HCT116 (cell line): ENCODE data around the gene MON2. TPM values are rescaled to one million over a fixed set of nuclear protein-coding genes. Genes with fewer than 3 reads are reported as not detected.

Experiments
- ATAC-seq: fragments of 200-7000 bp; cut with Tn5 transposase; 2 replicates; pipeline ENCODE4 v1.9.1; 2020; ENCODE audit warnings: mild to moderate bottlenecking, moderate library complexity
- BruUV-seq: library from RNA; stranded (reverse); fragments of 400-500 nt; replicated peaks from 2 replicates; lab custom pipeline; 2021; lab: Mats Ljungman, UMichigan
- CTCF ChIA-PET: fragments of 300-600 bp; sonication (Branson Sonifier 250); formaldehyde crosslinking; loops from one replicate; lab custom pipeline; 2021; ENCODE audit warnings: antibody characterized with exemption; lab: Charles Lee
- POLR2A ChIA-PET: fragments of 300-600, 350-600 bp; sonication (Branson Sonifier 250); formaldehyde crosslinking; loops from one replicate; lab custom pipeline; 2021; ENCODE audit warnings: antibody characterized with exemption; lab: Charles Lee
- RAD21 ChIA-PET, 2 experiments: fragments of 300-600 bp; sonication (Branson Sonifier 250); formaldehyde crosslinking; loops; one replicate each; lab custom pipeline; 2023; ENCODE audit warnings: low total read pairs in 2 of 2; ENCODE audit not compliant: uncharacterized antibody in 2 of 2, unreplicated experiment in 2 of 2, low non-redundant PET in 1 of 2; lab: Charles Lee
- DNase-seq: peaks from one replicate; pipeline ENCODE4 v3.0.0-alpha.2; 2010; ENCODE audit warnings: low read depth, low spot score
- H2AFZ ChIP-seq: fragments of 200-600 bp; shearing (Covaris generic), sonication (generic); 2 replicates; pipeline ENCODE4 v1.6.1; 2017; ENCODE audit warnings: low read depth, mixed run types, mixed read lengths, antibody characterized with exemption, low read length; ENCODE audit not compliant: poor library complexity, severe bottlenecking
- H3K27ac ChIP-seq: 2 replicates; pipeline ENCODE4 v1.5.1; 2012; ENCODE audit warnings: low read depth, low read length
- H3K27me3 ChIP-seq: fragments of 200-600 bp; sonication (generic); 2 replicates; pipeline ENCODE4 v1.6.1; 2016; ENCODE audit warnings: mixed run types, low read length, mixed read lengths; ENCODE audit not compliant: insufficient read depth
- H3K36me3 ChIP-seq, 2 experiments: fragments of 200-500 bp in 1 of 2; fragments of 200-600 bp in 1 of 2; sonication (Bioruptor generic) in 1 of 2; sonication (generic) in 1 of 2; 2 replicates each; pipeline versions ENCODE4 v1.5.1 to v1.6.1; 2014 to 2016; ENCODE audit warnings: low read length in 2 of 2, inconsistent platforms in 1 of 2, mixed read lengths in 1 of 2, mixed run types in 1 of 2; ENCODE audit not compliant: insufficient read depth in 2 of 2, control insufficient read depth in 1 of 2
- H3K4me1 ChIP-seq, 2 experiments: fragments of 200-600 bp in 1 of 2; sonication (generic) in 1 of 2; 2 replicates each; pipeline versions ENCODE4 v1.5.1 to v1.6.1; 2012 to 2017; ENCODE audit warnings: low read length in 2 of 2, inconsistent platforms in 1 of 2, mild to moderate bottlenecking in 1 of 2, mixed read lengths in 1 of 2, mixed run types in 1 of 2, moderate library complexity in 1 of 2; ENCODE audit not compliant: insufficient read depth in 2 of 2, control insufficient read depth in 1 of 2
- H3K4me2 ChIP-seq: fragments of 200-600 bp; sonication (generic); 2 replicates; pipeline ENCODE4 v1.6.1; 2017; ENCODE audit warnings: mixed run types, low read length, mixed read lengths
- H3K4me3 ChIP-seq, 2 experiments: fragments of 200-600 bp in 1 of 2; sonication (generic) in 1 of 2; replicated peaks in 1 of 2; 2 replicates each; pipeline ENCODE4 v1.5.1; 2011 to 2016; ENCODE audit warnings: low read length in 2 of 2, control low read depth in 1 of 2, low read depth in 1 of 2, mild to moderate bottlenecking in 1 of 2, mixed read lengths in 1 of 2, mixed run types in 1 of 2
- H3K79me2 ChIP-seq: fragments of 200-600 bp; sonication (generic); 2 replicates; pipeline ENCODE4 v1.6.1; 2017; ENCODE audit warnings: mild to moderate bottlenecking, mixed run types, low read length, moderate library complexity, mixed read lengths; ENCODE audit not compliant: insufficient read depth
- H3K9ac ChIP-seq: fragments of 200-600 bp; sonication (generic); 2 replicates; pipeline ENCODE4 v1.6.1; 2016; ENCODE audit warnings: low read length, mixed read lengths
- H3K9me2 ChIP-seq: fragments of 200-600 bp; sonication (generic), shearing (Covaris generic); 2 replicates; pipeline ENCODE4 v1.6.1; 2017; ENCODE audit warnings: mixed run types, mild to moderate bottlenecking, moderate library complexity; ENCODE audit not compliant: insufficient read depth
- H3K9me3 ChIP-seq, 2 experiments: fragments of 200-500 bp in 1 of 2; fragments of 200-600 bp in 1 of 2; sonication (Bioruptor generic) in 1 of 2; sonication (generic) in 1 of 2; 2 replicates each; pipeline ENCODE4 v1.6.1; 2014 to 2017; ENCODE audit warnings: low read length in 2 of 2, mixed read lengths in 2 of 2, inconsistent platforms in 1 of 2, low read depth in 1 of 2, mild to moderate bottlenecking in 1 of 2, mixed run types in 1 of 2, moderate library complexity in 1 of 2; ENCODE audit not compliant: control insufficient read depth in 1 of 2, insufficient read depth in 1 of 2
- H4K20me1 ChIP-seq: fragments of 200-600 bp; sonication (generic), shearing (Covaris generic); 2 replicates; pipeline ENCODE4 v1.6.1; 2017; ENCODE audit warnings: mixed run types, mild to moderate bottlenecking, moderate library complexity; ENCODE audit not compliant: insufficient read depth
- ATF3 ChIP-seq: IDR thresholded peaks from 2 replicates; pipeline ENCODE4 v1.6.1; 2012
- CBX3 ChIP-seq: IDR thresholded peaks from 2 replicates; pipeline ENCODE4 v1.6.1; 2012; ENCODE audit warnings: low read depth
- CEBPB ChIP-seq: IDR thresholded peaks from 2 replicates; pipeline ENCODE4 v1.6.1; 2012; ENCODE audit warnings: low read depth
- CTCF ChIP-seq, 3 experiments: fragments of 200-600 bp in 1 of 3; sonication (generic) in 1 of 3; IDR thresholded peaks in 2 of 3; conservative IDR thresholded peaks in 1 of 3; 2 replicates each; pipeline ENCODE4 v1.5.1; 2012 to 2017; ENCODE audit warnings: low read depth in 2 of 3, low read length in 2 of 3, antibody characterized with exemption in 1 of 3, borderline replicate concordance in 1 of 3, control low read depth in 1 of 3, mild to moderate bottlenecking in 1 of 3, mixed read lengths in 1 of 3, mixed run types in 1 of 3, moderate library complexity in 1 of 3; ENCODE audit not compliant: insufficient read depth in 1 of 3
- ELF1 ChIP-seq: IDR thresholded peaks from 2 replicates; pipeline ENCODE4 v1.6.1; 2012; ENCODE audit warnings: low read depth, borderline replicate concordance
- EZH2phosphoT487 ChIP-seq: fragments of 200-600 bp; IDR thresholded peaks from 2 replicates; pipeline ENCODE4 v1.6.1; 2018; ENCODE audit warnings: antibody characterized with exemption, borderline replicate concordance
- JUND ChIP-seq: IDR thresholded peaks from 2 replicates; pipeline ENCODE4 v1.6.1; 2012
- MAX ChIP-seq: IDR thresholded peaks from 2 replicates; pipeline ENCODE4 v1.6.1; 2012
- POLR2A ChIP-seq: IDR thresholded peaks from 2 replicates; pipeline ENCODE4 v1.7.0; 2011; ENCODE audit warnings: borderline replicate concordance; ENCODE audit not compliant: insufficient read depth, insufficient read length; ENCODE audit errors: extremely low read depth
- POLR2AphosphoS5 ChIP-seq: IDR thresholded peaks from 2 replicates; pipeline ENCODE4 v1.6.1; 2011; ENCODE audit warnings: mild to moderate bottlenecking, low read depth, low read length, moderate library complexity
- RAD21 ChIP-seq: IDR thresholded peaks from 2 replicates; pipeline ENCODE4 v1.6.1; 2012; ENCODE audit warnings: low read depth, mild to moderate bottlenecking
- REST ChIP-seq: IDR thresholded peaks from 2 replicates; pipeline ENCODE4 v1.6.1; 2012; ENCODE audit warnings: low read depth
- SIN3A ChIP-seq: IDR thresholded peaks from 2 replicates; pipeline ENCODE4 v1.6.1; 2012; ENCODE audit warnings: low read depth
- SRF ChIP-seq: IDR thresholded peaks from 2 replicates; pipeline ENCODE4 v1.6.1; 2012; ENCODE audit warnings: low read depth
- TCF7L2 ChIP-seq: IDR thresholded peaks from 2 replicates; pipeline ENCODE4 v1.7.0; 2011; ENCODE audit warnings: borderline replicate concordance, inconsistent platforms; ENCODE audit not compliant: insufficient read depth, insufficient read length; ENCODE audit errors: extremely low read depth
- ZFX ChIP-seq: fragments of 450-650 bp; IDR thresholded peaks from 2 replicates; pipeline ENCODE4 v1.6.1; 2017
- intact Hi-C: fragments of 100-400 bp; cut with micrococcal nuclease; formaldehyde crosslinking; loops from 2 replicates; pipeline ENCODE4 v1.10.0; 2022
- total RNA-seq: library from RNA; stranded (reverse); gene quantifications from one replicate; pipeline ENCODE4 v1.2.1, GENCODE V29; 2021; ENCODE audit not compliant: unreplicated experiment

Gene MON2
- total RNA-seq, 1 experiment from 2014 or later, result 30.7 TPM

GRCh38 chr12:62603061-62603810 is 136.6 kb downstream of the MON2 start:
- peak overlapping the region; percentile 72 to 79 for H3K4me3 ChIP-seq
- peaks cover 26% of the 10 kb centered on the region for H3K79me2 ChIP-seq
- no peak overlapping the region for H2AFZ ChIP-seq
- H3K9me3 ChIP-seq, result no peaks in the 10 kb centered on the region
- ChIA-PET POLR2A (interaction anchor here (0.8 to 1.4 kb wide), 4 partner anchors 10 to 191 kb away, joined by 3 to 7 read pairs (median 4); no protein-coding TSS in a partner anchor), CTCF (interaction anchor here (0.9 to 1.7 kb wide), 4 partner anchors 22 to 466 kb away, joined by 3 to 5 read pairs (median 4); no protein-coding TSS in a partner anchor), RAD21 (interaction anchor here in 1 of 2 experiments (0.7 kb wide), 1 partner anchor 159 kb away, joined by 4 read pairs; no protein-coding TSS in a partner anchor)
- H3K4me1 ChIP-seq, result peaks cover 11 to 36% of the 10 kb centered on the region in 2 experiments
- H3K27me3 ChIP-seq, result no peaks in the 10 kb centered on the region
- H3K9ac ChIP-seq, result peak overlapping the region; percentile 93
- H3K36me3 ChIP-seq, result no peaks in the 10 kb centered on the region
- no peaks in the 10 kb centered on the region for H4K20me1 ChIP-seq
- intact Hi-C loops, result loop anchor here (1.0 to 10.0 kb wide), 4 partner anchors 122 to 338 kb away; partner anchors contain the start of gene USP15
- DNase-seq (peak; percentile 51), ATAC-seq (peak; percentile 85)
- TF ChIP-seq MAX (no peak), CEBPB (no peak), POLR2A (peak; percentile 43), ATF3 (no peak), CBX3 (peak; percentile 76; the same call in 1 of the 2 replicates), ZFX (peak; percentile 62), EZH2phosphoT487 (no peak), REST (no peak), POLR2AphosphoS5 (no peak), ELF1 (no peak), CTCF (IDR thresholded peaks at IDR 0.05 in 2 of 3, conservative IDR thresholded peaks at IDR 0.05 in 1 of 3; ENCODE audit: borderline replicate concordance in 1 of 3, insufficient read depth in 1 of 3, low read depth in 2 of 3, low read length in 2 of 3) (peak in 1 of 3 experiments; percentile 25; a peak in 2 of 6 replicates), SIN3A (no peak; the same call in 1 of the 2 replicates), SRF (no peak), JUND (no peak), RAD21 (peak; percentile 63), TCF7L2 (peak; percentile 48)
- BruUV-seq, result no TSS peak
- peak overlapping the region; percentile 99 for H3K27ac ChIP-seq
- H3K4me2 ChIP-seq, result peak overlapping the region; percentile 91
- no peaks in the 10 kb centered on the region for H3K9me2 ChIP-seq
